Tibial nerve (tissue), 4 donors: ENCODE measurements around the gene ITPKB. TPM values are rescaled to one million over a fixed set of nuclear protein-coding genes. Genes with fewer than 3 reads are reported as not detected.
A peak's percentile ranks its signal among the peaks of the same experiment; 100 is the strongest.

Experiments
- DNase-seq, 2 donors: peaks; one replicate each; pipeline ENCODE4 v3.0.0-alpha.2; 2019; ENCODE audit warnings: low spot score in 2 of 2
- H3K27ac ChIP-seq, 4 donors: fragments of 200-600 bp; sonication (generic) in 3 of 4; one replicate each; pipeline ENCODE4 v1.5.1; 2017 to 2019; ENCODE audit warnings: mild to moderate bottlenecking in 1 of 4
- H3K27me3 ChIP-seq, 2 donors: fragments of 200-600 bp; sonication (generic) in 1 of 2; one replicate each; pipeline versions ENCODE4 v1.5.1 to v1.6.0; 2017 to 2019
- H3K36me3 ChIP-seq, 3 donors: fragments of 200-600 bp; sonication (generic); one replicate each; pipeline ENCODE4 v1.5.1; 2018 to 2019
- H3K4me1 ChIP-seq, 4 donors: fragments of 200-600 bp; sonication (generic) in 3 of 4; one replicate each; pipeline ENCODE4 v1.5.1; 2017 to 2019
- H3K4me3 ChIP-seq, 4 donors: fragments of 200-600 bp; sonication (generic) in 3 of 4; one replicate each; pipeline ENCODE4 v1.5.1; 2017 to 2019; ENCODE audit warnings: mild to moderate bottlenecking in 1 of 4, moderate library complexity in 1 of 4
- H3K9me3 ChIP-seq, 4 donors: fragments of 200-600 bp; sonication (generic) in 3 of 4; one replicate each; pipeline ENCODE4 v1.5.1; 2017 to 2019
- EP300 ChIP-seq, 2 donors: sonication (generic); formaldehyde crosslinking; IDR thresholded peaks; one replicate each; pipeline ENCODE4 v1.6.1; 2017; ENCODE audit warnings: antibody characterized with exemption in 2 of 2, mild to moderate bottlenecking in 1 of 2
- POLR2A ChIP-seq, 2 donors: fragments of 450-650 bp; IDR thresholded peaks; one replicate each; pipeline ENCODE4 v1.6.1; 2017; ENCODE audit warnings: antibody characterized with exemption in 2 of 2, mild to moderate bottlenecking in 2 of 2, moderate library complexity in 2 of 2
- WGBS, 2 donors: methylation state at CpG; one replicate each; pipeline ENCODE4 v1.1.5; 2018; 5-methylcytosine and 5-hydroxymethylcytosine counted together
- total RNA-seq, 4 donors: library from RNA; depleted of rRNA; stranded (reverse); fragments of >200 nt; gene quantifications; one replicate each; pipeline ENCODE4 v1.1.0, GENCODE V29; 2016
- TF ChIP-seq, protein P1 (sequence below), 5 experiments: fragments of 200-600 bp in 3 of 5; fragments of 450-650 bp in 2 of 5; sonication (generic) in 3 of 5; IDR thresholded peaks; one replicate each; pipeline ENCODE4 v1.5.1; 2016 to 2019; ENCODE audit warnings: antibody characterized with exemption in 5 of 5, mild to moderate bottlenecking in 3 of 5, moderate library complexity in 2 of 5

The ITPKB gene
- total RNA-seq, 4 donors from 2014 or later = 49.2 to 82.0 (median 52.7) TPM

- Histone ChIP-seq H3K36me3 (peaks cover 0 to 30% (median 10%) of the 10 kb centered on the region in 3 donors), H3K27me3 (no peaks in the 10 kb centered on the region), H3K27ac (peak overlapping the region in 2 of 4 donors; percentile 27 to 45), H3K4me1 (peaks cover 0 to 43% (median 31%) of the 10 kb centered on the region in 4 donors), H3K9me3 (no peaks in the 10 kb centered on the region), H3K4me3 (no peak overlapping the region)
- 93 to 94% methylated on average over 12 of the region's 12 CpGs for WGBS, 2 donors
- DNase-seq = no peak
- TF ChIP-seq POLR2A (IDR thresholded peaks at IDR 0.05) = no peak
- TF ChIP-seq, protein P1, sequence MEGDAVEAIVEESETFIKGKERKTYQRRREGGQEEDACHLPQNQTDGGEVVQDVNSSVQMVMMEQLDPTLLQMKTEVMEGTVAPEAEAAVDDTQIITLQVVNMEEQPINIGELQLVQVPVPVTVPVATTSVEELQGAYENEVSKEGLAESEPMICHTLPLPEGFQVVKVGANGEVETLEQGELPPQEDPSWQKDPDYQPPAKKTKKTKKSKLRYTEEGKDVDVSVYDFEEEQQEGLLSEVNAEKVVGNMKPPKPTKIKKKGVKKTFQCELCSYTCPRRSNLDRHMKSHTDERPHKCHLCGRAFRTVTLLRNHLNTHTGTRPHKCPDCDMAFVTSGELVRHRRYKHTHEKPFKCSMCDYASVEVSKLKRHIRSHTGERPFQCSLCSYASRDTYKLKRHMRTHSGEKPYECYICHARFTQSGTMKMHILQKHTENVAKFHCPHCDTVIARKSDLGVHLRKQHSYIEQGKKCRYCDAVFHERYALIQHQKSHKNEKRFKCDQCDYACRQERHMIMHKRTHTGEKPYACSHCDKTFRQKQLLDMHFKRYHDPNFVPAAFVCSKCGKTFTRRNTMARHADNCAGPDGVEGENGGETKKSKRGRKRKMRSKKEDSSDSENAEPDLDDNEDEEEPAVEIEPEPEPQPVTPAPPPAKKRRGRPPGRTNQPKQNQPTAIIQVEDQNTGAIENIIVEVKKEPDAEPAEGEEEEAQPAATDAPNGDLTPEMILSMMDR (IDR thresholded peaks at IDR 0.05) = no peak
- TF ChIP-seq EP300 (IDR thresholded peaks at IDR 0.05) = no peak
Observed at GRCh38 chr1:226651041-226651731, 87.9 kb downstream of the ITPKB start.

GRCh38 chr1:226650236-226650841, 88.7 kb downstream of the ITPKB start:
- H3K36me3 ChIP-seq = peaks cover 0 to 38% (median 10%) of the 10 kb centered on the region in 3 donors
- H3K4me3 ChIP-seq = no peak overlapping the region
- H3K27me3 ChIP-seq = no peaks in the 10 kb centered on the region
- no peak for DNase-seq
- TF ChIP-seq EP300 (IDR thresholded peaks at IDR 0.05) (peak in 1 of 2 donors; percentile 27), POLR2A (IDR thresholded peaks at IDR 0.05) (no peak)
- TF ChIP-seq, protein P1 (IDR thresholded peaks at IDR 0.05) = no peak
- H3K9me3 ChIP-seq = no peaks in the 10 kb centered on the region
- WGBS, 2 donors = 52 to 57% methylated on average over 10 to 11 of the region's 11 CpGs
- H3K27ac ChIP-seq = peak overlapping the region in 3 of 4 donors; percentile 40 to 45 (median 40)
- H3K4me1 ChIP-seq = peaks cover 0 to 38% (median 25%) of the 10 kb centered on the region in 4 donors

DNA sequence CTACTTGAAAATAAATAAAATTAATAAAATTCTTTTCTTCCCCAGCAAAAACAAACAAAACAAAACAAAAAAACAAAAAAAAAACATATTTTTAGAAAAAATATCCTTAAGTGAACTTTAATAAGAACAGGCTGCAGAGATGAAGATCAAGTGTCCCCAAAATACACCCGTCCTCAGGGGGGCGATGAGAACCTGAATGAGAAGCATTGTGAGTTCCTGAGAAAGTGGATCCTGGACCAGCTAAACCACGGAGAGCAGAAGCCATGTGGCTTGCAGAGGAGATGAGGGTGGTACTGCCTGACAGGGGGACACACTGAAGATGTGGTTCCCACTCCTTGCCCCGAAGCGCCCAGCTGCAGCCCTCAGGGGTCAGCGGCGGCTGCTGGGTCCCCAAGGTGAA, 89.3 kb downstream of the ITPKB start:
- Histone ChIP-seq H3K27ac (peak overlapping the region in 3 of 4 donors; percentile 40 to 45 (median 40)), H3K27me3 (no peaks in the 10 kb centered on the region), H3K4me3 (no peak overlapping the region), H3K9me3 (no peaks in the 10 kb centered on the region), H3K36me3 (peaks cover 0 to 44% (median 10%) of the 10 kb centered on the region in 3 donors), H3K4me1 (peaks cover 0 to 35% (median 22%) of the 10 kb centered on the region in 4 donors)
- 60 to 67% methylated on average over 7 of the region's 7 CpGs for WGBS, 2 donors
- TF ChIP-seq, protein P1 (IDR thresholded peaks at IDR 0.05) = peak in 2 of 5 experiments; percentile 28 to 39
- TF ChIP-seq POLR2A (IDR thresholded peaks at IDR 0.05) (no peak), EP300 (IDR thresholded peaks at IDR 0.05) (no peak)
- peak in 1 of 2 donors; percentile 64 for DNase-seq

DNA sequence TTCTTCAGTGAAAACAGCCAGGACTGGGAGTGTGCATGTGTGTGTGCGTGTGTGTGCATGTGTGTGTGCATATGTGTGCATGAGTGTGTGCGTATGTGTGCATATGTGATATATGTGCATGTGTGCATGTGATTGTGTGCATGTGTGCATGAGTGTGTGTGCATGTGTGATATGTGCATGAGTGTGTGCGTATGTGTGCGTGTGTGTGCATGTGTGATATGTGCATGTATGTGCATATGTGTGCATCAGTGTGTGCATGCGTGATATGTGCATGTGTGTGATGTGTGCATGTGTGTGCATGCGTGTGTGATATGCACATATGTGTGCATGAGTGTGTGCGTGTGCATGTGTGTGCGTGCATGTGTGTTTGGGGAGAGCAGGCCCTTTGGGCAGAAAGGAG, 89.8 kb downstream of the ITPKB start:
- 74 to 84% methylated on average over 8 of the region's 8 CpGs for WGBS, 2 donors
- H3K4me1 ChIP-seq = peaks cover 0 to 35% (median 18%) of the 10 kb centered on the region in 4 donors
- H3K9me3 ChIP-seq = no peaks in the 10 kb centered on the region
- peaks cover 0 to 49% (median 10%) of the 10 kb centered on the region in 3 donors for H3K36me3 ChIP-seq
- no peak overlapping the region for H3K27ac ChIP-seq
- H3K27me3 ChIP-seq = no peaks in the 10 kb centered on the region
- no peak overlapping the region for H3K4me3 ChIP-seq
- TF ChIP-seq POLR2A (IDR thresholded peaks at IDR 0.05) (no peak), EP300 (IDR thresholded peaks at IDR 0.05) (no peak)
- TF ChIP-seq, protein P1 (IDR thresholded peaks at IDR 0.05) = no peak
- no peak for DNase-seq

DNA sequence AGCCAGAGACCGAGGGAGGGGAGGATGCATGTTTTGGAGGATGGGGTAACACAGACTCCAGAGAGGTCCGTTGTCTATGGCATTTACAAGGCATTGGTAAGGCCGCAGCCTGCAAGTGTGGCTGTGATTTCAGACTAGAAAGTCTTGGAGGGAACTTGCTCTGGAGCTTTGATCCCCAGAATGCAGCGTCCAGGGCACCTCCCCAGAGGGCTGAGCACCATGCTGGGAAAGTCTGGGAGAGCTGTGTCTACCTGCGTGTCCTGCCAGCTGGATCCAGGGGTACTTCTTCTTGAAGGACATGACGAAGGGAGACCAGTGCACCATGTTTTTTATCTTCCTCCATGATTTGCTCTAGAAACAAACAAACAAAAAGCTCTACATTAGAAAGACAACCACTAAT, 90.7 kb downstream of the ITPKB start:
- Histone ChIP-seq H3K9me3 (no peaks in the 10 kb centered on the region), H3K27ac (peak overlapping the region in 1 of 4 donors; percentile 14), H3K4me1 (peaks cover 0 to 35% (median 18%) of the 10 kb centered on the region in 4 donors), H3K27me3 (no peaks in the 10 kb centered on the region), H3K36me3 (peaks cover 0 to 55% (median 10%) of the 10 kb centered on the region in 3 donors), H3K4me3 (no peak overlapping the region)
- no peak for DNase-seq
- TF ChIP-seq EP300 (IDR thresholded peaks at IDR 0.05) (no peak), POLR2A (IDR thresholded peaks at IDR 0.05) (no peak)
- WGBS, 2 donors = 87 to 91% methylated on average over 6 of the region's 6 CpGs
